GM23248 (cell line): ENCODE data around the gene HMGB1.

ENCODE experiments used
- EZH2 ChIP-seq: fragments of 200-600 bp; sonication (generic); IDR thresholded peaks from 2 replicates; pipeline ENCODE4 v1.6.1; 2018; ENCODE audit warnings: antibody characterized with exemption, mild to moderate bottlenecking; ENCODE audit not compliant: insufficient read depth, poor library complexity, severe bottlenecking
- EZH2phosphoT487 ChIP-seq: fragments of 200-600 bp; sonication (generic); IDR thresholded peaks from 2 replicates; pipeline ENCODE4 v1.6.1; 2018; ENCODE audit warnings: antibody characterized with exemption, moderate library complexity, mild to moderate bottlenecking, low read depth; ENCODE audit not compliant: insufficient read depth

GRCh38 chr13:30463787-30464495, 1.8 kb downstream of the HMGB1 start:
- no peak for TF ChIP-seq EZH2phosphoT487
- no peak for TF ChIP-seq EZH2
